Upper lobe of right lung (tissue), 1 donor: ENCODE data around the gene ALKBH4. TPM values are rescaled to one million over a fixed set of nuclear protein-coding genes. Genes with fewer than 3 reads are reported as not detected.
A peak's percentile ranks its signal among the peaks of the same experiment; 100 is the strongest.
"Not testable (repeated sequence)": the region's sequence is repeated elsewhere in the genome, so short reads cannot be mapped to it uniquely, and the experiment has no call there.

ENCODE experiments used
- ATAC-seq: fragments of 200-7000 bp; cut with Tn5 transposase; one replicate; pipeline ENCODE4 v1.9.1; 2020; ENCODE audit warnings: mild to moderate bottlenecking, moderate library complexity
- DNase-seq: peaks from one replicate; pipeline ENCODE4 v3.0.0-alpha.2; 2020
- H3K27ac ChIP-seq: fragments of 200-600 bp; one replicate; pipeline ENCODE4 v1.8.0; 2022
- H3K27me3 ChIP-seq: fragments of 200-600 bp; one replicate; pipeline ENCODE4 v1.8.0; 2022; ENCODE audit warnings: mild to moderate bottlenecking
- H3K36me3 ChIP-seq: fragments of 200-600 bp; one replicate; pipeline ENCODE4 v1.8.0; 2022
- H3K4me1 ChIP-seq: fragments of 200-600 bp; one replicate; pipeline ENCODE4 v1.8.0; 2022
- H3K4me3 ChIP-seq: fragments of 200-600 bp; one replicate; pipeline ENCODE4 v1.8.0; 2022; ENCODE audit warnings: mild to moderate bottlenecking
- H3K9me3 ChIP-seq: fragments of 200-600 bp; one replicate; pipeline ENCODE4 v1.8.0; 2022
- intact Hi-C: fragments of 100-400 bp; cut with DNase I; formaldehyde crosslinking; loops from one replicate; pipeline ENCODE4 v1.11.0; 2022
- total RNA-seq: library from RNA; stranded (reverse); fragmentation: NEBNext Ultra II Directional; extraction: Animal tissue kit (Norgen Biotek cat#: 25700); gene quantifications from one replicate; pipeline ENCODE4 v1.2.1, GENCODE V29; 2021
- TF ChIP-seq, protein P1 (sequence below): fragments of 200-600 bp; IDR thresholded peaks from one replicate; pipeline ENCODE4 v1.8.0; 2022; ENCODE audit warnings: antibody characterized with exemption
- donor health status: DM: no; HTN: yes; CAD: no; lungs with severe emphysema.

ALKBH4 gene
- total RNA-seq, 1 donor from 2014 or later: 7.4 TPM

DNA sequence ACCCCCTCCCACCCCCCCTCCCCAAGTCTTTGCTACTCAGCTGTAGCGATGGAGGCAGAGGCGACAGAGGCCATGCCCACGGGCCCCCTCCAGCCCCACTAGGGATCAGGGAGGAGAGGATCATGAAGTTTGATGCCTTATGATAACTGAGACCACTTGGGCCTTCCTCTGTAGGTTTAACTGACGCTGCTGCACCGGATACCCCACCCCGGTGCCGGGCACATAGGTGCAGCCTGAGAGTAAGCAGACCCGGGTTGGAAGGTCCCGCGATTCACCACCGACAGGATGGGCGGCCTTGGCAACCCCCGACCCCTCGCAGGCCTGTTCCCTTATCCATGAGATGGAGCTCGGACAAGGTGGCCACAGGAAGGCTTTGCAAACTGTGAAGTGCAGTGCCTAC lies 29.4 kb upstream of the ALKBH4 start:
- peak; percentile 72 for DNase-seq
- H3K4me1 ChIP-seq, ATAC-seq, H3K36me3 ChIP-seq, H3K27ac ChIP-seq, H3K27me3 ChIP-seq, H3K9me3 ChIP-seq, intact Hi-C loops: not testable (repeated sequence)
- H3K4me3 ChIP-seq: peak overlapping the region; percentile 34

DNA sequence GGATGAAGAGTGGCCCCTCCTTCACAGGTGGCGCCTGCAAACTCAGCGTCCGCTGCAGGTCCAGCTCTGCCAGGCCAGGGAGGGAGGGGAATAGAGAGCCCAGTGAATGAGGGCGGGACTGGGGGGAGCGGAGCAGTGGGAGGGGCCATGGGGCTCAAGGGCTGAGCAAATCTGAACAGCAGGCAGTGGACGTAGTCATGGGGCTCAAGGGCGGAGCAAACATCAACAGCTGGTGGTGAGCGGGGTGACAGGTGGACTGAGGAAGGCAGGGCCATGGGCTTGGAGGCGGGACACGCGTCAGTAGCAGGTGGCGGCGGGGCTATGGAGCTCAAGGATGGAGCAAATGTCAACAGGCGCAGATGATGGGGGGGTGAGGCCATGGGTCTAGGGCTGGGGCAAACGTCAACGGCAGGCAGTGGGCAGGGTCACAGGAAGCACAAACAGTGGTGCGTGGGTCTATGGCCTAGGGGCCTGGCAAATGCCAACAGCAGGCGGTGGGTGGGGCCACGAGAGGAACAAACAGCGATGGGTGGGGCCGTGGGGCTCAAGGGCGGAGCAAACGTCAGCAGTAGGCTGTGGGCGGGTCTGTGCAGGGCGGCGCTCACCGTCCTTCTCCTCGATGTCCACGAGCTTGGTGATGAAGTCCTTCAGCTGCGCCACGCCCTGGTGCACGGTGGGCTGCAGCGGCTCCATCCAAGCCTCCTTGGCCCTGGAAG lies 28.7 kb upstream of the ALKBH4 start:
- ATAC-seq: peak; percentile 83
- intact Hi-C loops: not testable (repeated sequence)

DNA sequence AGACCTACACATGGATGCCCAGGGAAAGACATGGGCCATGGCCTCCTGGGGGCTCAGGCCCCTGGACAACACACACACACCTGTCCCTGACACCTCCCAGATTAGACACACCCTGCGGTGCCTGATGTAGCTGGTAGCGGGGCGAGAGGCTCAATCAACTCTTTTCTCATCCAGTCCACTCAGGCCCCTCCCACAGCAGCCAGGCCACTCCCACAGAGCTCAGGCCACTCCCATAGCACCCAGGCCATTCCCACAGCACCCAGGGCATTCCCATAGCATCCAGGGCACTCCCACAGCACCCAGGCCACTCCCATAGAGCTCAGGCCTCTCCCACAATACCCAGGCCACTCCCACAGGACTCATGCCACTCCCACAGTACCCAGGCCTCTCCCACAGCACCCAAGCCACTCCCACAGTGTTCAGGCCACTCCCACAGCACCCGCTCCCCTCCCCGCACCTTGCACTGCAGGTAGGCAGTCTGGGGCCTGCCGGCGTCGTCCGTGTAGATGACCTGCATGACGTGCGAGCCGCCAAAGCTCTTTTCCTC lies 25.9 kb upstream of the ALKBH4 start:
- DNase-seq: peak; percentile 88
- intact Hi-C loops, H3K27me3 ChIP-seq, H3K9me3 ChIP-seq, H3K4me1 ChIP-seq, H3K27ac ChIP-seq, H3K4me3 ChIP-seq, H3K36me3 ChIP-seq: not testable (repeated sequence)
- ATAC-seq: peak; percentile 78

More for the DNA sequence above, 28.7 kb upstream of the ALKBH4 start:
- H3K4me1 ChIP-seq, H3K27me3 ChIP-seq, H3K27ac ChIP-seq, H3K36me3 ChIP-seq, H3K9me3 ChIP-seq, H3K4me3 ChIP-seq: not testable (repeated sequence)
- peak; percentile 71 for DNase-seq

DNA sequence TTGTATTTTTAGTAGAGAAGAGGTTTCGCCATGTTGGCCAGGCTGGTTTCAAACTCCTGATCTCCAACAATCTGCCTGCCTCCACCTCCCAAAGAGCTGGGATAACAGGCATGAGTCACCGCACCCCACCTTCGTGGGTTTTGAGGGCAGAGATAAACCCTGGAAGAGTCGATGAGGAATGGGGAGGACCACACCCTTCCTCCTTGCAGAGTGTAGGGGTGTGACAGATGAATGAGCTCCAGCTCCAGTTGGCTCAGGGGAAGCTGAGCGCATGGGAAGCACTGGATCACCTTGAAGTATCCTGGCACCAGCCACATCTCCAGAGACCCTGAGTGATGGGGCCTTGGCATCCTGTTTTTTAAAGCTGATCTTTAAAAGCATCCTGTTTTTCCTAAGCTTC lies 19.7 kb upstream of the ALKBH4 start:
- intact Hi-C loops, H3K9me3 ChIP-seq, H3K27me3 ChIP-seq, ATAC-seq, H3K4me3 ChIP-seq, H3K4me1 ChIP-seq, DNase-seq, H3K27ac ChIP-seq, H3K36me3 ChIP-seq: not testable (repeated sequence)

DNA sequence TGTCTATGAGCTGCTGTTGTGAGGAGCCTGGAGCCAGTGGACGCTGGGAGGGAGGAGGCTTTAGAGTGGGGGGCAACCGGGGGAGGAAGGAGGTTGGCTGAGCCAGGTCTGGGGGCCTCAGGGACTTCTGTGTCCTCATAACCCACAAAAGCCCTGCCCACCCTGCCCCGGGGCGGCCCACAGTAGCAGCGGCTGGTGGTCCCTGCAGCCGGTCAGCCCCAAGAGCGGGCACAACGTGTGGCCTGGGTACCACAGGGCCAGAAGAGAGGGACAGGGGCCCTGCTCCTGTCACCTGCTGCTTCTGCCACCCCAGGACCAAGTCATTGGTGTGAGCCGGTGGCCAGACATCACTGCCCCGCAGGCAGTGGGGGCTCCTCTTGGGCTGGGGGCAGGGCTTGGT lies 17.3 kb upstream of the ALKBH4 start:
- H3K4me3 ChIP-seq, H3K4me1 ChIP-seq, H3K27ac ChIP-seq, ATAC-seq, H3K36me3 ChIP-seq, H3K9me3 ChIP-seq, intact Hi-C loops, H3K27me3 ChIP-seq: not testable (repeated sequence)
- peak; percentile 43 for DNase-seq

DNA sequence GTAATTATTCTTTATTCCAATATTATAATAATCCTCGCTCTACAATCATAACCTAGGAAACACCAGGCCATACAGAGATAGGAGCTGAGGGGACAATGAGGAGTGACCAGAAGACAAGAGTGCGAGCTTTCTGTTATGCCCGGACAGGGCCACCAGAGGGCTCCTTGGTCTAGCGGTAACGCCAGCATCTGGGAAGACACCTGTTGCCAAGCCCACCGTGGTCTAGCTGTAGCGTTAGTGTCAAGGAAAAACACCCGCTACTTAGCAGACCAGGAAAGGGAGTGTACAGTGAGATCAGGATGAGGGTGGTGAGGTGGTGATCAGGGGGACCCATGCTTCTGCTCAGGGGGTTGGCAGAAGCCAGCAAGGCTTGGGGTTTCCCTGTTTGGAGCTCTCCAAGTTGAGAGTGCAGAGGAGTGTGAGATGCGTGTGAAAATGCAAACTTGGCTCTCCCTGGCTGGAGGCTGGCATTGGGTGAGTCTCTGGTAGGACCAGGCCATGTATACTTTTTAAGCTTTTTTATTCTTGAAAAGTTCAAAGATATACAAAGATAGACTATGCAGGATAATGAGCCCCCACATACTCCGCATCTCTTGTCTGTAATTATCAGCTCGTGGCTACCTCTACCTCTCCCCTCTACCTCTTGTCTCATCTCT lies 15.4 kb upstream of the ALKBH4 start:
- H3K36me3 ChIP-seq, H3K9me3 ChIP-seq, intact Hi-C loops, H3K27ac ChIP-seq, ATAC-seq, H3K4me3 ChIP-seq, H3K27me3 ChIP-seq, H3K4me1 ChIP-seq: not testable (repeated sequence)
- TF ChIP-seq, protein P1, sequence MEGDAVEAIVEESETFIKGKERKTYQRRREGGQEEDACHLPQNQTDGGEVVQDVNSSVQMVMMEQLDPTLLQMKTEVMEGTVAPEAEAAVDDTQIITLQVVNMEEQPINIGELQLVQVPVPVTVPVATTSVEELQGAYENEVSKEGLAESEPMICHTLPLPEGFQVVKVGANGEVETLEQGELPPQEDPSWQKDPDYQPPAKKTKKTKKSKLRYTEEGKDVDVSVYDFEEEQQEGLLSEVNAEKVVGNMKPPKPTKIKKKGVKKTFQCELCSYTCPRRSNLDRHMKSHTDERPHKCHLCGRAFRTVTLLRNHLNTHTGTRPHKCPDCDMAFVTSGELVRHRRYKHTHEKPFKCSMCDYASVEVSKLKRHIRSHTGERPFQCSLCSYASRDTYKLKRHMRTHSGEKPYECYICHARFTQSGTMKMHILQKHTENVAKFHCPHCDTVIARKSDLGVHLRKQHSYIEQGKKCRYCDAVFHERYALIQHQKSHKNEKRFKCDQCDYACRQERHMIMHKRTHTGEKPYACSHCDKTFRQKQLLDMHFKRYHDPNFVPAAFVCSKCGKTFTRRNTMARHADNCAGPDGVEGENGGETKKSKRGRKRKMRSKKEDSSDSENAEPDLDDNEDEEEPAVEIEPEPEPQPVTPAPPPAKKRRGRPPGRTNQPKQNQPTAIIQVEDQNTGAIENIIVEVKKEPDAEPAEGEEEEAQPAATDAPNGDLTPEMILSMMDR: peak; percentile 52
- peak; percentile 73 for DNase-seq

DNA sequence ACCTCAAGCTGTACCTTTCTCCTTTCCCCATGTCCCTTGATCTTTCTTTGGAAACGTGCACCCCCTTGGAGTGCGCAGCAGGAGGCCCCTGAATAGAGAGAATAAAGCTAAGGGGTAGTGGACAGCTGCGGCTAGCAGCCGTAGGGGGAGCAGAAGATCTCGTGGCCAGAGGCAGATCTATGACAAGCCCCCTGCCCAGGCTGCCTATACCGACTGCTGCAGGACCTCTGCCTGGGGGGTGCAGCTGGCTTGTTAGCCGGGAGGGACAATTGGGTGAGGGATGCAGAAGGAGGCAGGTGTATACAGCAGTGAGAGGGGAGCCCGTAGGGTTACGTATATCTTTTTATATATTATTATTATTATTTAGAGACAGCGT lies 14.5 kb upstream of the ALKBH4 start:
- H3K27ac ChIP-seq, H3K9me3 ChIP-seq, H3K27me3 ChIP-seq, H3K4me3 ChIP-seq, intact Hi-C loops, H3K4me1 ChIP-seq, ATAC-seq, H3K36me3 ChIP-seq, DNase-seq: not testable (repeated sequence)

DNA sequence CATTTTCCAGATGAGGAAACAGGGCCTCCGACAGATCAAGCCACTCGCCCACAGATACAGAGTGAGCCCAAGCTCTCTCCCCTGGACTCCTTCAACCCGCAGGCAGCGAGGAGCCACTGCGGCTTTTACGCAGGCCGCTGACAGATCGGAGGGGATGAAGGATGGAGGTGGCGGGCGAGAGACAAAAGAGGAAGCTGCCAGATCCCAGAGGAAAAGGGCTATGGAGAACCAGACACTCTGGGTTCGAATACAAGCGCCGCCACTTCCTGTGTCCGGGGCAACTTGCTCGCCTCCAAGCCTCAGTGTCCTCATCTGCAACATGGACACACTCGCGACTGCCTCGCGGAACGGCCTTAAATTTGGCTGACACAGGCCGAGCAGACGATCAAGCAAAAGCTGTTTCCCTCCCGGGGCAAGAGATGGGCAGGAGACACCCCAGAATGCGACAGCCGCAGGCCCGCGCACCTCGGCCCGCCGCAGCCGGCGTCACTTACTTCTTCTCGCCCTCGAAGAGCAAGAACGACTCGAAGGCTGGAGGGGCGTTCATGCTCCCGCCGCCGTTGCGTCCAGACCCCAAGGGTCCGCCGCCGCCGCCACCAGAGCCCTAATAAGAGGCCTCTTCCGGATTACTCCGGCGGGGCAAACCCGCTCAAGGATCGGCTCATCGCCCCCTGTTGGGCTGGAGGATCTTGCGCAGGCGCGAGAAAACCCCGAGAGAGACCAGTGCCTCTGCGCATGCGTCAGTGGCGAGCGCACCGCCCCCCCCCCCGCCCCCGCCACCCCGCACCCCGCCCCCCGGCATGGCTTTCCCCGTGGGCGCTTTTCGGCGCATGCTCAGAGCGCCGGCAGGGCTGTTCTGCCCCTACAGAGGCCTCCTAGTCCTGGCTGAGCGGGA lies 13.9 kb upstream of the ALKBH4 start, which contains the start of gene POLR2J:
POLR2J (minus strand) TSS at position 609 of the 895 bp plus-strand sequence; CDS start at position 547, 62 bp downstream.
- H3K36me3 ChIP-seq, H3K27me3 ChIP-seq, H3K4me1 ChIP-seq, H3K9me3 ChIP-seq, intact Hi-C loops: not testable (repeated sequence)
- Histone ChIP-seq H3K27ac (peak within 1 kb of the TSS; percentile 60), H3K4me3 (peak within 1 kb of the TSS; percentile 55)
- DNase-seq (peak; percentile 96), ATAC-seq (peak; percentile 93)
- TF ChIP-seq, protein P1: peak; percentile 61

DNA sequence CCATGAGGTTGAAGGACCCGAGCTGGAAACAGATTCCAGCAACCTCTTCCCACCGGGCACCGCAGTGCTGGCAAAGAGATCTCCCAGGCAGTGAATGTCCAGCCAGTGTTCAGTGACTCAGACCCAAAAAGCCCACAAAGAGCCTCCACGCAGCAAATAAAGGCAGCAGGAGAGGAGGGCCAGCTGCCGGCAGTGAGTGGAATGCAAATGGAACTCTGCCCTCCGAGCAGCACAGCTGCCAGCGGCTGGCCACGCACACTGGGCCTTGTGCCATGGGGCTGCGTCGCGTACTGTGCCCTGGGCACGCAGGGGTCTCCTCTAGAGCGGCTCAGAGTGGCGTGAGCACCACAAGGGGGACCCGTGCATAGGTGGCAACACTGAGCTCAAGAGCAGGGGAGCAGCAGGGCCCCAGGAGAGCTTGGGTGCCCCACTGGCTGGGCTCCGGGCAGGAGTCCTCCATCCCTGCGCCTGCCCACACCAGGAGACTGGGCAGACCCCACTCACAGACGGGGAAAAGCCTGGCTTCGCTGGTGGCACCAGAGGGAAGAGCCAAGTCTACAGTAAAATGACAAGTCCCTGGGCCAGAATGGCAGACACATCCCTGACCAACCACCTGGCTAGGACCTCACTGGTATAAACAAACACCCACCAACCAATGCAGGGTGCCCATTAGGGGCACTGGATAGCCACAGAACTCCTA lies 10.2 kb upstream of the ALKBH4 start:
- H3K27ac ChIP-seq, H3K27me3 ChIP-seq, H3K9me3 ChIP-seq, H3K4me1 ChIP-seq, H3K4me3 ChIP-seq, ATAC-seq, intact Hi-C loops, DNase-seq: not testable (repeated sequence)
- H3K36me3 ChIP-seq: peaks cover 22% of the 10 kb centered on the region

DNA sequence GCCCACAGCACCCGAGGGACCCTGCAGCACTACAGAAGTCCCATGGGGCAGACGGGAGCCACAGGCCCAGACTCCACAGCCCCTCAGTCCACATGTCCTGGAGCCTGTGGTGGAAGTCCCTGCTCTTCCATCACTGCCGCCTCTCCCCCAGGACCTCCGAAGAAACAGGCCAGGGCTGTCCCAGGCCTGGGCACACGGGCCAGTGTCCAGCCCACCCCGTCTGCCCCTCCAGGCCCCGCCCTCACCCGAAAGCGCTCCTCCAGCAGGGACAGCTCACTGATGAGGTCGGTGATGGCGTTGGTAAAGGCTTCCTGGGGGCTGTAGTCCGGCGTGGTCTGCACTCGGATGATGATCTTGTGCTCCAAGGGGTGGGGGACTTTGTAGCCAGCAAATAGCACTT lies 9.5 kb upstream of the ALKBH4 start:
- intact Hi-C loops, H3K27me3 ChIP-seq, H3K9me3 ChIP-seq, ATAC-seq, H3K4me1 ChIP-seq, H3K4me3 ChIP-seq, H3K27ac ChIP-seq, DNase-seq: not testable (repeated sequence)
- peaks cover 22% of the 10 kb centered on the region for H3K36me3 ChIP-seq
